Prostate gland (tissue), 2 donors: ENCODE measurements around the gene ENOX2.

Experiments
- CTCF ChIP-seq, 4 experiments: fragments of 200-600 bp in 2 of 4; fragments of 450-650 bp in 2 of 4; sonication (generic) in 2 of 4; IDR thresholded peaks; 1 replicate in 3 of 4; 2 replicates in 1 of 4; pipeline ENCODE4 v1.5.1; 2016 to 2019; ENCODE audit warnings: antibody characterized with exemption in 4 of 4, mild to moderate bottlenecking in 2 of 4, moderate library complexity in 2 of 4
- POLR2A ChIP-seq: fragments of 450-650 bp; IDR thresholded peaks from one replicate; pipeline ENCODE4 v1.6.1; 2016; ENCODE audit warnings: antibody characterized with exemption, mild to moderate bottlenecking
- POLR2AphosphoS5 ChIP-seq: sonication (generic); formaldehyde crosslinking; IDR thresholded peaks from one replicate; pipeline ENCODE4 v1.6.1; 2017; ENCODE audit warnings: antibody characterized with exemption

- TF ChIP-seq CTCF (IDR thresholded peaks at IDR 0.05): no peak
- TF ChIP-seq POLR2A: no peak
- TF ChIP-seq POLR2AphosphoS5: no peak
Measured at GRCh38 chrX:130879869-130880268, 23.1 kb downstream of the ENOX2 start.
